Measurements from ENCODE around the gene RANBP3.
"Not testable (repeated sequence)": the region's sequence is repeated elsewhere in the genome, so short reads cannot be mapped to it uniquely, and the experiment has no call there.

The RANBP3 gene

GRCh38 chr19:5874496-5874895 lies 103.4 kb downstream of the RANBP3 start:
- not testable (repeated sequence) for DNase-seq

- no peak for DNase-seq
Measured at GRCh38 chr19:5873617-5874199, 104.2 kb downstream of the RANBP3 start.

- DNase-seq: no peak
Measured at GRCh38 chr19:5870986-5871394, 107.0 kb downstream of the RANBP3 start.

GRCh38 chr19:5867201-5868136 lies 110.5 kb downstream of the RANBP3 start:
- no peak for DNase-seq

Data from T1000 (cell line).